IPS-20b (cell line): ENCODE results near the gene CENPM.

ENCODE experiments used
- H3K27ac ChIP-seq: one replicate; pipeline ENCODE4 v1.5.1; 2013; ENCODE audit warnings: low read length
- H3K27me3 ChIP-seq: 2 replicates; pipeline ENCODE4 v1.6.1; 2013; ENCODE audit warnings: mild to moderate bottlenecking, low read length, inconsistent platforms; ENCODE audit not compliant: insufficient read depth
- H3K36me3 ChIP-seq: 2 replicates; pipeline ENCODE4 v1.6.1; 2013; ENCODE audit warnings: low read depth, mild to moderate bottlenecking, inconsistent platforms, low read length, moderate library complexity; ENCODE audit not compliant: insufficient read depth
- H3K4me1 ChIP-seq: 2 replicates; pipeline ENCODE4 v1.6.1; 2013; ENCODE audit warnings: mild to moderate bottlenecking, control low read depth, inconsistent platforms, low read length, moderate library complexity; ENCODE audit not compliant: insufficient read depth
- H3K4me3 ChIP-seq: 2 replicates; pipeline ENCODE4 v1.5.1; 2013; ENCODE audit warnings: mild to moderate bottlenecking, low read length, inconsistent platforms
- H3K9ac ChIP-seq: 2 replicates; pipeline ENCODE4 v1.6.1; 2013; ENCODE audit warnings: low read depth, mild to moderate bottlenecking, inconsistent platforms, low read length, moderate library complexity
- H3K9me3 ChIP-seq: 2 replicates; pipeline ENCODE4 v1.6.1; 2013; ENCODE audit warnings: mild to moderate bottlenecking, low read depth, low read length, inconsistent platforms; ENCODE audit not compliant: insufficient read depth

CENPM gene

GRCh38 chr22:41928593-41929417 lies 18.1 kb downstream of the CENPM start:
- no peaks in the 10 kb centered on the region for H3K4me1 ChIP-seq
- no peak overlapping the region for H3K27ac ChIP-seq
- H3K4me3 ChIP-seq: no peak overlapping the region
- no peaks in the 10 kb centered on the region for H3K36me3 ChIP-seq
- H3K27me3 ChIP-seq: peaks cover 47% of the 10 kb centered on the region
- H3K9me3 ChIP-seq: no peaks in the 10 kb centered on the region
- H3K9ac ChIP-seq: no peak overlapping the region

GRCh38 chr22:41927813-41928212 lies 19.1 kb downstream of the CENPM start:
- Histone ChIP-seq H3K9ac (no peak overlapping the region), H3K27ac (no peak overlapping the region), H3K9me3 (no peaks in the 10 kb centered on the region), H3K4me1 (no peaks in the 10 kb centered on the region), H3K36me3 (no peaks in the 10 kb centered on the region), H3K27me3 (peaks cover 57% of the 10 kb centered on the region), H3K4me3 (no peak overlapping the region)

- Histone ChIP-seq H3K36me3 (no peaks in the 10 kb centered on the region), H3K9me3 (no peaks in the 10 kb centered on the region), H3K27ac (no peak overlapping the region), H3K4me3 (peak overlapping the region; percentile 34), H3K4me1 (no peaks in the 10 kb centered on the region), H3K27me3 (peaks cover 71% of the 10 kb centered on the region), H3K9ac (no peak overlapping the region)
These were observed 21.0 kb downstream of the CENPM start for GRCh38 chr22:41925783-41926460.

GRCh38 chr22:41923595-41924276 lies 23.2 kb downstream of the CENPM start:
- H3K27me3 ChIP-seq: peaks cover 90% of the 10 kb centered on the region
- H3K4me1 ChIP-seq: no peaks in the 10 kb centered on the region
- H3K9me3 ChIP-seq: no peaks in the 10 kb centered on the region
- H3K27ac ChIP-seq: no peak overlapping the region
- no peak overlapping the region for H3K9ac ChIP-seq
- no peaks in the 10 kb centered on the region for H3K36me3 ChIP-seq
- no peak overlapping the region for H3K4me3 ChIP-seq

DNA sequence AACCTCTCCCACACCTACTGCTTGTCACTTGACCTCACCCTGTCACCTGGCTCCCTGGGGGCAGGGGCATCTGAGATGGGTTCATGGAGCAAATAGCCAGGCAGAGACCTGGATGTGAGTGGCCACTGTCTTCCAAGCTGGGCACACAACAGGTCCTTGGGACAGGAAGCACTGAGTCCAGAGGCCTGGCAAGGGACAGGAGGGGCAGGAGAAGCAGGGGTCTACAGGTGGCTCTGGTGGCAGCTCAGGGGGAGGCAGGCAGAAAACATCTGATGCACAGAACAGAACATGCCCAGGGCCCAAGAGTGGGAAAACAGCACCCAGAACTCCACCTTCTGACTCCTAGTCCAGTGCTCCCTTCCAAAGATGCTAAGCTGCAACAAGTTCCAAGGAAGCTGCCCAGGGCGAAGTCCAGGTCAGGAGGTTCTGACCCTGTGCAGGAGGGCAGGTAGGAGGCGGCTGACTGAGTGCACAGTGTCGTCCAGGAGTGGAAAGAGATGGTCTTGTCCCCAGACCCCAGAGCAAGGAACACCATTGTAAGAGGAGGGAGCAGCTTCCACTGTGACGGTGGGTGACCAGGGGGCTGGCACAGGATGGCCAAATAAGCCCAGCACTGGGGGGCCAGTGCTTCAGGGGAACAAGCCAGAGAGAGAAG lies 23.9 kb downstream of the CENPM start:
- Histone ChIP-seq H3K27me3 (peaks cover 90% of the 10 kb centered on the region), H3K36me3 (no peaks in the 10 kb centered on the region), H3K9me3 (no peaks in the 10 kb centered on the region), H3K4me1 (no peaks in the 10 kb centered on the region), H3K4me3 (no peak overlapping the region), H3K27ac (no peak overlapping the region), H3K9ac (no peak overlapping the region)

GRCh38 chr22:41922328-41922727 lies 24.6 kb downstream of the CENPM start:
- H3K36me3 ChIP-seq: no peaks in the 10 kb centered on the region
- H3K4me1 ChIP-seq: no peaks in the 10 kb centered on the region
- H3K4me3 ChIP-seq: no peak overlapping the region
- H3K9ac ChIP-seq: no peak overlapping the region
- peaks cover 90% of the 10 kb centered on the region for H3K27me3 ChIP-seq
- no peaks in the 10 kb centered on the region for H3K9me3 ChIP-seq
- no peak overlapping the region for H3K27ac ChIP-seq

DNA sequence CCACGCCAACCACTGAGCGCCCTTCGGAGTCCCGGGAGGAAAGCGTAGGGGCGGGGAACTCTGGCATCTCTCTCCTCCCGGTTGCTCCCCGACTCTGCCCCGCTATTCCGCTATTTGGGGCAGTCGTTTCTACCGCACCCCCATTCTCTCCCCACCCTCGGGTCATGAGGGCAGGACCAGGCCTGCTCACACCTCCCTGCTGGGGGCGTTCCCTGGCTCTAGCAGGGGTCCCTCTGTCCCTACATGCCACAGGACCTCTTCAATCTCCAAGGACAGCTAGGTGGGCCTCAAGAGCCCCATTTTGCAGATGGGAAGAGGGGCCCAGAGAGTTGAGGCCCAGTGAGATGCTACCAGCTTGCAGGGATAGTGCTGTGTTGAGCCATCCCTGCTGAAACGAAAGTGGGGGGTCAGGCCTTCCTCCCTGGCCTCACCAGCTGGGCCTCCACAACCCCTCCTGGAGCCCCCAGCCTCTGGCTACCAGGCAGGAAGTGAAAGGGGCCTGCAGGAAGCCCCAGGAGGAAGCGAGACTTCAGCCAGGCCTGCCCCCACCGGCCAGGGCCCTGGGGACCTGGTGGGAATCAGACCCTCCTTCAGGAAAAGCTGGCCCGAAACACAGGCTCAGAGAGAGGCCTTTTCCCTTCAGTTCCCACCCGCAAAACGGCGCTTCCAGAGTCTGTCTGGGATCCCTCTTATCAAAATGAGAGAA lies 26.5 kb downstream of the CENPM start:
- peak overlapping the region; percentile 66; the same call in 1 of the 2 replicates for H3K4me3 ChIP-seq
- no peak overlapping the region for H3K27ac ChIP-seq
- H3K4me1 ChIP-seq: no peaks in the 10 kb centered on the region
- H3K27me3 ChIP-seq: peaks cover 92% of the 10 kb centered on the region
- no peaks in the 10 kb centered on the region for H3K9me3 ChIP-seq
- no peak overlapping the region for H3K9ac ChIP-seq
- no peaks in the 10 kb centered on the region for H3K36me3 ChIP-seq

DNA sequence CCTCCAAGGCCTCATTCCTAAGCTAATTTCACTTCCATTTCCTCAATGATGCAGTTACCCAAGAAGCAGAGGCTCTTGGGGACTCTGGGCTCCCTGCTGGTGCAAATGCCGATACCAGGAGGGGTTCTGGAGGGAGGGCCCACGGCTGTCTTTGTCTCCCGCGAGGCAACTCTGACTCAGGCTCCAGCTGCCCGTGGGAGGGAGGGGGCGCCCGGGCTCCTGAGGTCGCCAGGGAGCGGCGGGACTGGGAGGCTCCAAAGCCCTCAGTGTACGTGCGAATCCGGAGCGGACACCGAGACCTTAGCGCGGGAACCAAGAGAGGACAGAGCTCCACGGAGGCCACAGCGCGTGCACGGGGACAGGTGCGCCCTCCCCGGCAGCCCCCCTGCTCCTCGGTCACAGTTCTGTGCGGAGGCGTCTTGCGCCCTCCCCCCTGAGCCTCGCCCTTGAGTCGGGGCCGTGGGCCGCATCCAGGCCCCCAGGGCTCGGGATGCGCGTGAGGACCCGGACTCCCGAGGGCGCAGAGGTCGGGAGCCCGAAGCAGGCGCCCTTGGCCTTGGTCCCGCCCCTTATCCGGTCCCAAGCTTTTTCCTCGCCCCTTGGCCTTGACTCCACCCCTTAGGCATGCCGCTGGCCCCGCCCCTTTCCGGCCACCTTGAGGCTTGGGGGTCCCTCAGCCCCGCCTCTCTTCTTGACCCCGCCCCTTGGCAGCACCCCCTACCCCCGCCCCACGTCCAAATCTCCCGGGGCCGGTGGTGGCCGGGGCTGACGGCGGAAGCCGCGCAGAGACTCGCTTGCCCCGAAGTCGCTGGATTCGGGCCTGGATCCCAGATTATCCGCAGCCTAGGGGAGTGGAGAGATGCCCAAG lies 27.4 kb downstream of the CENPM start:
- H3K9ac ChIP-seq: peak overlapping the region; percentile 48
- H3K9me3 ChIP-seq: no peaks in the 10 kb centered on the region
- no peaks in the 10 kb centered on the region for H3K36me3 ChIP-seq
- peaks cover 92% of the 10 kb centered on the region for H3K27me3 ChIP-seq
- H3K27ac ChIP-seq: no peak overlapping the region
- H3K4me3 ChIP-seq: peak overlapping the region; percentile 66; the same call in 1 of the 2 replicates
- H3K4me1 ChIP-seq: no peaks in the 10 kb centered on the region

GRCh38 chr22:41917903-41918791 lies 28.8 kb downstream of the CENPM start:
- Histone ChIP-seq H3K9ac (no peak overlapping the region), H3K9me3 (no peaks in the 10 kb centered on the region), H3K4me3 (no peak overlapping the region), H3K27ac (no peak overlapping the region), H3K36me3 (no peaks in the 10 kb centered on the region), H3K27me3 (peaks cover 94% of the 10 kb centered on the region), H3K4me1 (no peaks in the 10 kb centered on the region)

GRCh38 chr22:41917375-41917902 lies 29.5 kb downstream of the CENPM start:
- Histone ChIP-seq H3K9ac (no peak overlapping the region), H3K4me3 (no peak overlapping the region), H3K27me3 (peaks cover 95% of the 10 kb centered on the region), H3K27ac (no peak overlapping the region), H3K9me3 (no peaks in the 10 kb centered on the region), H3K36me3 (no peaks in the 10 kb centered on the region), H3K4me1 (no peaks in the 10 kb centered on the region)
